GM12892 (cell line): ENCODE measurements around the gene ATP4B.

Source experiments
- DNase-seq: peaks from one replicate; pipeline ENCODE4 v3.0.0; 2011; ENCODE audit not compliant: insufficient read length
- FAIRE-seq: peaks from 2 replicates; lab custom pipeline; 2011; peaks lifted over from hg19 to GRCh38; lab: Jason Lieb, UNC
- POLR2A ChIP-seq: IDR thresholded peaks from 2 replicates; pipeline ENCODE4 v1.6.1; 2011; ENCODE audit warnings: low read depth, low read length, control low read depth
- POLR2AphosphoS5 ChIP-seq: IDR thresholded peaks from 2 replicates; pipeline ENCODE4 v1.6.1; 2011; ENCODE audit warnings: low read depth, low read length, control low read depth
- TAF1 ChIP-seq: IDR thresholded peaks from 2 replicates; pipeline ENCODE4 v1.6.1; 2011; ENCODE audit warnings: low read depth, mild to moderate bottlenecking, control low read depth, low read length, borderline replicate concordance

ATP4B gene

DNA sequence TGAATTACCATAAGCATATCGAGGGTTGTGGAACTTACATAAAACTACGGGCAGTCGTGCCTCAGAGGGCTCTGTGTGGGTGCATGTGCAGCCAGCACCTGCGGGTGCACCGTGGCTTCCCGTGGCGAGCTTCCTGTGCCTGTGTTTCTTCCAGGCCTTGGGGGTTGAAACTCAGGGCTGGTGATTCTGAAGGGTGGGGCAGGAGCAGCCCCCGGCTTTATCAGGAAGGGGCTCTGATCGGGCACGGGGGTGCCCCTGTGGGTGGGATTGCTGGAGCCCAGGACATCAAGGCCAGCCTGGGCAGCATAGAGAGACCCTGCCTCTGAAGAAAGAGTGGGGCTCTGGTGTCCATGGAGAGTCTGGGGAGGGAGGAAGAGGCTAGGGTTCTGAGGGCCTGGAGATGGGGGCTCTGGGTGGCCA is 11.1 kb downstream of the ATP4B start:
- no peak for DNase-seq
- no peak for TF ChIP-seq TAF1
- TF ChIP-seq POLR2AphosphoS5 = no peak
- no peak for TF ChIP-seq POLR2A
- FAIRE-seq = no peak

GRCh38 chr13:113646376-113646775 is 11.6 kb downstream of the ATP4B start:
- no peak for DNase-seq
- FAIRE-seq = no peak
- no peak for TF ChIP-seq TAF1

DNA sequence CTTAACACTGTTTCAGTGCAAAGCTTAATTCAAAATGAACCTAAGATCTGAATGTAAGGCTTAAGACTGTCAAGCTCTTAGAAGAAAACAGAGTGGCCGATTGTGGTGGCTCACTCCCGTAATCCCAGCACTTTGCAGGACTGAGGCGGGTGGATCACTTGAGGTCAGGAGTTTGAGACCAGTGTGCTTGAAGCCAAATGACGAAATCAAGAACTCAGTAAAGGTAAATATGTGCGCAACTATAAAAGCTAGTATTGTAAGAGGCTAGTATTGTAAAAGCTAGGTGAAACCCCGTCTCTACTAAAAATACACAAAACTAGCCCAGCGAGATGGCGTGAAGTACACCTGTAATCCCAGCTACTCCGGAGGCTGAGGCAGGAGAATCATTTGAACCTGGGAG is 12.7 kb downstream of the ATP4B start:
- no peak for DNase-seq

DNA sequence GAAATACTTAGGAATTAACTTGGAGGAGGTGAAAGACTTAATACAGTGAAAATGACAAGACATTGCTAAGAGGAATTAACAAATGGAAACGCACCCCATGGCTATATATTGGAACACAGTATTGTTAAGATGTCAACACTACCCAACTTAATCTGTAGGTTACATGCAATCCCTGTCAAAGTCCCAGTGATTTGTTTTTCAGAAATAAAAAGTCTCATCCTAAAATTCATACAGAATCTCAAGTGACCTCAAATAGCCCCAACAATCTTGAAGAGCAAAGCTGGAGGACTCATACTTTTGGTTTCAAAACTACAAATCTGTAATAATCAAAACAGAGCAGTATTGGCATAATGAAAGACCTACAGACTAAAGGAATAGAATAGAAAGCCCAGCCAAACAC is 13.2 kb downstream of the ATP4B start:
- TF ChIP-seq TAF1 (no peak), POLR2A (no peak), POLR2AphosphoS5 (no peak)
- no peak for FAIRE-seq
- DNase-seq = no peak

More for the DNA sequence above, 12.7 kb downstream of the ATP4B start:
- TF ChIP-seq POLR2AphosphoS5 (no peak), TAF1 (no peak), POLR2A (no peak)
- no peak for FAIRE-seq

GRCh38 chr13:113643593-113643992 is 14.4 kb downstream of the ATP4B start:
- TF ChIP-seq TAF1 (no peak), POLR2AphosphoS5 (no peak), POLR2A (no peak)
- no peak for FAIRE-seq
- no peak for DNase-seq

DNA sequence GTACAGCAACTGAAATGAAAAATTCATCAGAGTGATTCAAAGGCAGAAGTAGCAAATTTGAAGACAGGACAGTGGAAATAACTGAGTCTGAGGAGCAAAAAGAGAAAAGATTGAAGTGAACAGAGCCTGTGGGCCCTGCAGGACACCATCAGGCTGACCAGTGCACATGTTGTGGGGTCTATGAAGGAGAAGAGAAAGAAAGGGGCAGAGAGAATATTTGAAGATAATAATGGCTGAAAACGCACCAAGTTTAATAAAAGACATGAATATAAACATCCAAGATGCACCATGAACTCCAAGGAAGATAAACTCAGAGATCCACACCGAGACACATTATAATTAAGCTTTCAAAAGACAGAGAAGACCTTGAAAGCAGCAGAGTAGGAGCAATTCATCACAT is 15.4 kb downstream of the ATP4B start:
- no peak for DNase-seq
- no peak for FAIRE-seq
- TF ChIP-seq TAF1 (no peak), POLR2A (no peak), POLR2AphosphoS5 (no peak)

DNA sequence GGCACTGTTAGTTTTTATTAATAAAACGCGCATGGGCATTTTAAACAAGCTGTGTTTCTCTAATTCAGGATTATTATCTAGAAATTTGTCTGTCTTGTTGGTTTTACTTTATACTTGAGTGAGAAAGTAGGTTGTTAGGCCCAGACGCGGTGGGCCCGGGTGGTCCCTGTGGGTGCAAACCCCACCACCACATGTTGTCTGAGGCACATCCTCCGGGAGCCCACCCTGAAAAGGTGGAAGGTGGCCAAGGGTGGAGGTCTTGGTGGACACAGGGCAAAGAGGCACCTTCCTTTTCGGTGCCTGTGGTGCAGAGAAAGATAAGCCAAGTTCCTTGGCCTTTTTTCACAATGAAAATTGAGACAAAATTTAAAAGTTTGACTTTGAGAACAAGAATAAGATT is 16.6 kb downstream of the ATP4B start:
- FAIRE-seq (no peak), DNase-seq (no peak)
- TF ChIP-seq POLR2AphosphoS5 (no peak), TAF1 (no peak), POLR2A (no peak)

DNA sequence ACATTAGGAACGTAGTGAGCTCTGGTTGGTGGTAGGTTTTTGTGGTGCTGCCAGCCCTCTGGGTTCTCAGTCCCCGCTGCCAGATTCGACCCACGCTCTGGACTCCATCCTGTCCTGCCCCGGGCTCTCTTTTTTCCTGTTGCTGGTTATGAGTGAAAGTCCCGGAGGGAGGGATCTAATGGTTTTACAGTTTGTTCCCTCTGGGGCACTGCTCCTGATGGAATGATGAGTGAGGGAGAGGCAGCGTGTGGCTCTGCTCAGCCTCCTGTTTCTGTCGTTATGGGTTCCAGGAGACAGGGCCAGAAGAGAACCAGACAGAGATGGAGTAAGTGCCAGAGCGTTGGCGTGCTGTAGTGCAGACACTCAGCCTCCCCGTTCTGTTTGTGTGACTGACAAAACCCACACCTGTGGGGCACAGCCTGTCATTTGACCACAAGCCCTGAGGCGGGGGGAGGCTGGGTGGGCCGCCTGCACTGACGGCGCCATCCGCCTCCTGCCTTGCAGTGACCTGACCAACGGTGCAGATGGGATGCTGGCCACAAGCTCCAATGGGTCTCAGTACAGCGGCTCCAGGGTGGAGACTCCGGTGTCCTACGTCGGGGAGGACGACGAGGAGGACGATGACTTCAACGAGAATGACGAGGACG is 18.3 kb downstream of the ATP4B start:
- no peak for DNase-seq

DNA sequence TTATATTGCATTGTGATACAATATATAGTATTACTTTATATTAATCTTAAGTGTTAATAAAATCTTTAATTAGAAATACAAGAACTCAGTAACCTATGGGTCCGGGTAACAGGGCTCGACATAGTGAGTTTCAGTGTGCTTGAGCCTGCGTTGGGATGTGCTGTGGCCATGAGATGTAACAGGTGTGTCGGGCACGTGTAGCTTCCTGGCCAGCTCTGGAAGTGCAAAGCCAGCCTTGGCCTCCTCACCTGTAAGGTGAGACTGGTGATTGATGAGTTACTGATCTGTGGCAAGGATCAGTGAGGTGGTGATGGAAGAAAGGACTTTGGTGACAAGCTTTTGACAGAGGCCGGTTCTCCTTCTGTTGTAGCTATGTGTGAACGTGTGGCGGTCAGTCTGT is 19.2 kb downstream of the ATP4B start:
- no peak for TF ChIP-seq POLR2AphosphoS5
- no peak for TF ChIP-seq POLR2A
- no peak for TF ChIP-seq TAF1
- FAIRE-seq (no peak), DNase-seq (no peak)

More for the DNA sequence above, 18.3 kb downstream of the ATP4B start:
- no peak for FAIRE-seq
- TF ChIP-seq POLR2A (no peak), POLR2AphosphoS5 (no peak), TAF1 (no peak)

GRCh38 chr13:113638173-113638746 is 19.7 kb downstream of the ATP4B start:
- TF ChIP-seq TAF1 (no peak), POLR2AphosphoS5 (no peak)
- FAIRE-seq (no peak), DNase-seq (no peak)

GRCh38 chr13:113637262-113638160 is 20.5 kb downstream of the ATP4B start:
- no peak for FAIRE-seq
- TF ChIP-seq TAF1 (no peak), POLR2AphosphoS5 (no peak), POLR2A (no peak)

GRCh38 chr13:113636266-113636963 is 21.6 kb downstream of the ATP4B start:
- TF ChIP-seq TAF1 (no peak), POLR2A (no peak)
- FAIRE-seq (no peak), DNase-seq (no peak)

More at GRCh38 chr13:113637262-113638160, 20.5 kb downstream of the ATP4B start:
- no peak for DNase-seq
